ENCODE results near the gene SYN1.

Gene SYN1

GRCh38 chrX:47649781-47650163 is 30.1 kb upstream of the SYN1 start:
- no peaks in the 10 kb centered on the region for H4K20me1 ChIP-seq (ENCODE audit: insufficient read depth, low read length)
- H3K9me3 ChIP-seq (ENCODE audit: insufficient read depth, low read length, severe bottlenecking): no peaks in the 10 kb centered on the region
- H2AFZ ChIP-seq (ENCODE audit: low read depth, low read length): peak overlapping the region; percentile 84; the same call in 1 of the 2 replicates
- TF ChIP-seq EZH2 (IDR thresholded peaks at IDR 0.05; ENCODE audit: borderline replicate concordance, low read depth, low read length, severe bottlenecking) (no peak), CTCF (IDR thresholded peaks at IDR 0.05; ENCODE audit: borderline replicate concordance, extremely low read depth, low read length, poor library complexity, severe bottlenecking) (no peak)
- no peak for ATAC-seq (ENCODE audit: insufficient read depth, low read depth)
- peak overlapping the region; percentile 81 for H3K27ac ChIP-seq (ENCODE audit: low read length)
- H3K4me3 ChIP-seq (ENCODE audit: low read depth in 1 of 2, low read length in 2 of 2): peak overlapping the region; percentile 28 to 76; a peak in 3 of 4 replicates
- H3K27me3 ChIP-seq (ENCODE audit: insufficient read depth, low read length, poor library complexity): no peaks in the 10 kb centered on the region
- H3K36me3 ChIP-seq (ENCODE audit: insufficient read depth, low read length): peaks cover 37% of the 10 kb centered on the region
- peak overlapping the region; percentile 86 for H3K4me2 ChIP-seq (ENCODE audit: insufficient read depth, low read length)
- peak overlapping the region; percentile 72 for H3K9ac ChIP-seq (ENCODE audit: low read depth, low read length)
- H3K79me2 ChIP-seq (ENCODE audit: insufficient read depth, low read length): peaks cover 44% of the 10 kb centered on the region
- peaks cover 39% of the 10 kb centered on the region for H3K4me1 ChIP-seq (ENCODE audit: insufficient read depth, low read length)
- no peak for DNase-seq

DNA sequence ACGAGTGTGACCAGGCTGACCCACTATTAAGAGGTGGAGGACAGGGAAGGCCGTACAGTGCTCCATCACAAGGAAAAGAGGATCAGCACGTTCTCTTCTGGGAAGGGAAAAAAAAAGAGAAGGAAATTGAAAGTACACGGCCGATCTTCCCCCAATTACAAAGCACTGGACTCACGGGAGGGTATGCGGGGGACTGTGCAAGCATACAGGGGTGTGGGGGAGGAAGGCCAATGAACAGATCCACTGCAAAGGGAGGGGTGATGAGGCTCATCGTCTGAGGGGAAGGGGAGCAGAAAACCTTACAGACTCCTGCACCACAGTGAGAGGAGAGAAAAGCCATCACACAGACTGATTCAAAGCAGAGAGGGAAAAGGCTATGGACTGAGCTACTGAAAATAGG is 29.6 kb upstream of the SYN1 start:
- no peaks in the 10 kb centered on the region for H3K9me3 ChIP-seq (ENCODE audit: insufficient read depth, low read length, severe bottlenecking)
- no peak for TF ChIP-seq CTCF (IDR thresholded peaks at IDR 0.05; ENCODE audit: borderline replicate concordance, extremely low read depth, low read length, poor library complexity, severe bottlenecking)
- TF ChIP-seq EZH2 (IDR thresholded peaks at IDR 0.05; ENCODE audit: borderline replicate concordance, low read depth, low read length, severe bottlenecking): no peak
- peak overlapping the region; percentile 72 for H3K9ac ChIP-seq (ENCODE audit: low read depth, low read length)
- ATAC-seq (ENCODE audit: insufficient read depth, low read depth) (no peak), DNase-seq (no peak)
- H3K27ac ChIP-seq (ENCODE audit: low read length): peak overlapping the region; percentile 67
- H2AFZ ChIP-seq (ENCODE audit: low read depth, low read length): no peak overlapping the region
- H3K79me2 ChIP-seq (ENCODE audit: insufficient read depth, low read length): peaks cover 48% of the 10 kb centered on the region
- no peaks in the 10 kb centered on the region for H3K27me3 ChIP-seq (ENCODE audit: insufficient read depth, low read length, poor library complexity)
- peaks cover 42% of the 10 kb centered on the region for H3K36me3 ChIP-seq (ENCODE audit: insufficient read depth, low read length)
- no peaks in the 10 kb centered on the region for H4K20me1 ChIP-seq (ENCODE audit: insufficient read depth, low read length)
- peaks cover 39% of the 10 kb centered on the region for H3K4me1 ChIP-seq (ENCODE audit: insufficient read depth, low read length)
- peak overlapping the region; percentile 28 to 76; a peak in 3 of 4 replicates for H3K4me3 ChIP-seq (ENCODE audit: low read depth in 1 of 2, low read length in 2 of 2)
- peak overlapping the region; percentile 86 for H3K4me2 ChIP-seq (ENCODE audit: insufficient read depth, low read length)

GRCh38 chrX:47648376-47648775 is 28.7 kb upstream of the SYN1 start:
- H4K20me1 ChIP-seq (ENCODE audit: insufficient read depth, low read length): no peaks in the 10 kb centered on the region
- peak; percentile 25 for DNase-seq
- H3K36me3 ChIP-seq (ENCODE audit: insufficient read depth, low read length): peaks cover 44% of the 10 kb centered on the region
- H3K4me1 ChIP-seq (ENCODE audit: insufficient read depth, low read length): peaks cover 39% of the 10 kb centered on the region
- no peak overlapping the region for H2AFZ ChIP-seq (ENCODE audit: low read depth, low read length)
- H3K4me3 ChIP-seq (ENCODE audit: low read depth in 1 of 2, low read length in 2 of 2): peak overlapping the region in 1 of 2 experiments; percentile 76; a peak in 2 of 4 replicates
- H3K9ac ChIP-seq (ENCODE audit: low read depth, low read length): peak overlapping the region; percentile 72; the same call in 1 of the 2 replicates
- TF ChIP-seq EZH2 (IDR thresholded peaks at IDR 0.05; ENCODE audit: borderline replicate concordance, low read depth, low read length, severe bottlenecking) (no peak), CTCF (IDR thresholded peaks at IDR 0.05; ENCODE audit: borderline replicate concordance, extremely low read depth, low read length, poor library complexity, severe bottlenecking) (no peak)
- H3K79me2 ChIP-seq (ENCODE audit: insufficient read depth, low read length): peaks cover 48% of the 10 kb centered on the region
- peak overlapping the region; percentile 8 for H3K27ac ChIP-seq (ENCODE audit: low read length)
- no peaks in the 10 kb centered on the region for H3K9me3 ChIP-seq (ENCODE audit: insufficient read depth, low read length, severe bottlenecking)
- no peaks in the 10 kb centered on the region for H3K27me3 ChIP-seq (ENCODE audit: insufficient read depth, low read length, poor library complexity)
- H3K4me2 ChIP-seq (ENCODE audit: insufficient read depth, low read length): peak overlapping the region; percentile 86
- ATAC-seq (ENCODE audit: insufficient read depth, low read depth): no peak

Data from DND-41 (cell line).